HepG2 (cell line): ENCODE results near the gene UQCRC2. TPM values are rescaled to one million over a fixed set of nuclear protein-coding genes. Genes with fewer than 3 reads are reported as not detected.

Source experiments
- ERF ChIP-seq: IDR thresholded peaks from 2 replicates; pipeline ENCODE4 v1.6.1; 2018; ENCODE audit warnings: missing biosample characterization, missing genetic modification reagents
- GATAD1 ChIP-seq: IDR thresholded peaks from 2 replicates; pipeline ENCODE4 v1.6.1; 2016; ENCODE audit warnings: missing genetic modification reagents, missing compliant biosample characterization
- HOXA3 ChIP-seq: sonication (generic); formaldehyde crosslinking; IDR thresholded peaks from 2 replicates; pipeline ENCODE4 v1.5.0; 2020; ENCODE audit warnings: missing genetic modification reagents
- JUN ChIP-seq: sonication (generic); formaldehyde crosslinking; IDR thresholded peaks from 2 replicates; pipeline ENCODE4 v1.4.0; 2020; ENCODE audit warnings: mild to moderate bottlenecking, missing genetic modification reagents
- NKX3-1 ChIP-seq: sonication (generic); formaldehyde crosslinking; IDR thresholded peaks from 2 replicates; pipeline ENCODE4 v1.5.0; 2020; ENCODE audit warnings: missing genetic modification reagents
- RELA ChIP-seq: sonication (generic); formaldehyde crosslinking; IDR thresholded peaks from 2 replicates; pipeline ENCODE4 v1.4.0; 2020; ENCODE audit warnings: missing genetic modification reagents
- SRF ChIP-seq: IDR thresholded peaks from 2 replicates; pipeline ENCODE4 v1.6.1; 2011; ENCODE audit warnings: mild to moderate bottlenecking, low read depth, low read length, moderate library complexity
- ZBTB3 ChIP-seq: sonication (generic); formaldehyde crosslinking; IDR thresholded peaks from 2 replicates; pipeline ENCODE4 v1.4.0; 2020; ENCODE audit warnings: low read depth, mild to moderate bottlenecking, moderate library complexity, missing genetic modification reagents, borderline replicate concordance
- ZNF207 ChIP-seq: fragments of 450-650 bp; IDR thresholded peaks from 2 replicates; pipeline ENCODE4 v1.6.1; 2016; ENCODE audit warnings: antibody characterized with exemption, borderline replicate concordance
- ZNF260 ChIP-seq: sonication (generic); formaldehyde crosslinking; IDR thresholded peaks from 2 replicates; pipeline ENCODE4 v1.4.0; 2020; ENCODE audit warnings: missing genetic modification reagents, low read depth, mild to moderate bottlenecking, borderline replicate concordance
- ZNF329 ChIP-seq: sonication (generic); formaldehyde crosslinking; IDR thresholded peaks from 2 replicates; pipeline ENCODE4 v1.9.0; 2021; ENCODE audit warnings: low read depth, mild to moderate bottlenecking, missing genetic modification reagents
- ZNF441 ChIP-seq: sonication (generic); formaldehyde crosslinking; IDR thresholded peaks from 2 replicates; pipeline ENCODE4 v1.7.0; 2021; ENCODE audit warnings: missing genetic modification reagents, borderline replicate concordance
- ZNF446 ChIP-seq: sonication (generic); formaldehyde crosslinking; IDR thresholded peaks from 2 replicates; pipeline ENCODE4 v1.5.0; 2020; ENCODE audit warnings: mild to moderate bottlenecking, missing genetic modification reagents
- ZNF484 ChIP-seq: sonication (generic); formaldehyde crosslinking; IDR thresholded peaks from 2 replicates; pipeline ENCODE4 v1.5.1; 2020; ENCODE audit warnings: mild to moderate bottlenecking, low read depth, missing genetic modification reagents, borderline replicate concordance
- ZNF557 ChIP-seq: sonication (generic); formaldehyde crosslinking; IDR thresholded peaks from 2 replicates; pipeline ENCODE4 v1.4.0; 2020; ENCODE audit warnings: missing genetic modification reagents
- ZNF775 ChIP-seq: sonication (generic); formaldehyde crosslinking; IDR thresholded peaks from 2 replicates; pipeline ENCODE4 v1.4.0; 2020; ENCODE audit warnings: missing genetic modification reagents, mild to moderate bottlenecking, moderate library complexity, borderline replicate concordance
- ZNF83 ChIP-seq: sonication (generic); formaldehyde crosslinking; IDR thresholded peaks from 2 replicates; pipeline ENCODE4 v1.4.0; 2020; ENCODE audit warnings: missing genetic modification reagents, mild to moderate bottlenecking, borderline replicate concordance
- polyA plus RNA-seq, 8 experiments: library from polyadenylated mRNA; depleted of rRNA in 3 of 8; stranded (reverse) in 7 of 8; unstranded in 1 of 8; fragments of >200 nt; fragmentation: Illumina TruSeq in 4 of 8; extraction: Trizol in 4 of 8; gene quantifications; 2 replicates each; pipeline versions ENCODE4 v1.2.1 to v1.2.3, GENCODE V29; 2011 to 2016; ENCODE audit warnings: low read depth in 4 of 8, missing spikeins in 1 of 8, mixed read lengths in 1 of 8; ENCODE audit not compliant: insufficient read depth in 1 of 8
- total RNA-seq, 5 experiments: library from RNA; depleted of rRNA; stranded (reverse); fragments of >200 nt; fragmentation: Illumina TruSeq; extraction: Trizol; gene quantifications; 2 replicates each; pipeline ENCODE4 v1.2.3, GENCODE V29; 2016; ENCODE audit warnings: low read depth in 1 of 5
- TF ChIP-seq, protein P1 (sequence below), 2 experiments: sonication (generic) in 1 of 2; formaldehyde crosslinking in 1 of 2; IDR thresholded peaks; 2 replicates each; pipeline versions ENCODE4 v1.4.0 to v1.6.1; 2016 to 2020; ENCODE audit warnings: borderline replicate concordance in 1 of 2, low read depth in 1 of 2, mild to moderate bottlenecking in 1 of 2, missing genetic modification reagents in 1 of 2
- TF ChIP-seq, protein P2 (sequence below), 2 experiments: fragments of 450-650 bp in 1 of 2; sonication (generic) in 1 of 2; formaldehyde crosslinking; IDR thresholded peaks; 2 replicates each; pipeline versions ENCODE4 v1.5.0 to v1.8.0; 2020 to 2022; ENCODE audit warnings: mild to moderate bottlenecking in 1 of 2, missing genetic modification reagents in 1 of 2
- TF ChIP-seq, protein P3 (sequence below): sonication (generic); formaldehyde crosslinking; IDR thresholded peaks from 2 replicates; pipeline ENCODE4 v1.5.0; 2020; ENCODE audit warnings: missing genetic modification reagents
- TF ChIP-seq, protein P4 (sequence below): sonication (generic); formaldehyde crosslinking; IDR thresholded peaks from 2 replicates; pipeline ENCODE4 v1.8.0; 2022; ENCODE audit warnings: mild to moderate bottlenecking, missing genetic modification reagents, borderline replicate concordance

The UQCRC2 gene
- total and polyA plus RNA-seq, 2 of the 13 experiments (the other 11 are each of a cell fraction or from before 2014, with no cell fraction given) = 442 to 536 TPM

DNA sequence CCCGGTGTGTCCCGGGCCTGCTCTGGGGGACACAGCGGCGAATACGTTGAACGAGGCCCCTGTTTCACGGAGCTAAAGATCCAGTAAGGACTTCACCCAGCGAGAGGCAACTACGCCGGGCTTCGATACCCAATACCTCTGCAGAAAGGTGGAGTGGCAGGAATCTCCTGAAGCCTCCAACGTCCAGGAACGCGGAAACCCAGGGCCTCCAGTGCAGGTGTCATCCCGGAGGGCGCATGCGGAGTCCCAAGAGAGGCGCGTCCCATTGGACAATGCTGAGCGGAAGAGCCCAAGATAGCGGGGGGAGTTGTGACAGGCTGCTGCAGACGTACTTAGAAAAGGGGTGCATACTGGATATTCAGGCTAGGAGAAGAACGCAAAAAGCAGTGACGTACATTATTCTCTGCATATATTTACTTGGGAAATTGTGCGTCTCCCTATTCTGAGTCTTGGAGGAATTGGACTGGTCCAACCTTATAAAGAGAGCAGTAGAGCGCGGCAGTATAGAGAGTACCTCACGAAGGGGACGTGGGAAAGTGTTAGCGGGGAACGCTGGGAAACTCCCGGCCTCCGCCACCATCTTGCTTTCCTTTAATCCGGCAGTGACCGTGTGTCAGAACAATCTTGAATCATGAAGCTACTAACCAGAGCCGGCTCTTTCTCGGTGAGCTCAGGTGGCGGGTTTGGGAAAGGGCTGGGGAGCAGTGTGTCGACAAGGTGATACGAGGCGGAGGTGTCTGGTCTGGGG lies at the start of gene UQCRC2 (continued):
- TF ChIP-seq ZNF207 = no peak
- no peak for TF ChIP-seq ZNF83
- TF ChIP-seq JUN = peak; percentile 76; the same call in 1 of the 2 replicates
- peak; percentile 87 for TF ChIP-seq ERF (CRISPR knock-in tag)
- TF ChIP-seq, protein P1, sequence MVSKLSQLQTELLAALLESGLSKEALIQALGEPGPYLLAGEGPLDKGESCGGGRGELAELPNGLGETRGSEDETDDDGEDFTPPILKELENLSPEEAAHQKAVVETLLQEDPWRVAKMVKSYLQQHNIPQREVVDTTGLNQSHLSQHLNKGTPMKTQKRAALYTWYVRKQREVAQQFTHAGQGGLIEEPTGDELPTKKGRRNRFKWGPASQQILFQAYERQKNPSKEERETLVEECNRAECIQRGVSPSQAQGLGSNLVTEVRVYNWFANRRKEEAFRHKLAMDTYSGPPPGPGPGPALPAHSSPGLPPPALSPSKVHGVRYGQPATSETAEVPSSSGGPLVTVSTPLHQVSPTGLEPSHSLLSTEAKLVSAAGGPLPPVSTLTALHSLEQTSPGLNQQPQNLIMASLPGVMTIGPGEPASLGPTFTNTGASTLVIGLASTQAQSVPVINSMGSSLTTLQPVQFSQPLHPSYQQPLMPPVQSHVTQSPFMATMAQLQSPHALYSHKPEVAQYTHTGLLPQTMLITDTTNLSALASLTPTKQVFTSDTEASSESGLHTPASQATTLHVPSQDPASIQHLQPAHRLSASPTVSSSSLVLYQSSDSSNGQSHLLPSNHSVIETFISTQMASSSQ (IDR thresholded peaks at IDR 0.05; ENCODE audit: low read depth) = peak; percentile 73
- TF ChIP-seq, protein P1 (CRISPR knock-in tag; IDR thresholded peaks at IDR 0.05; ENCODE audit: borderline replicate concordance) = peak; percentile 86
- peak; percentile 94 for TF ChIP-seq GATAD1 (CRISPR knock-in tag)
- TF ChIP-seq, protein P2, sequence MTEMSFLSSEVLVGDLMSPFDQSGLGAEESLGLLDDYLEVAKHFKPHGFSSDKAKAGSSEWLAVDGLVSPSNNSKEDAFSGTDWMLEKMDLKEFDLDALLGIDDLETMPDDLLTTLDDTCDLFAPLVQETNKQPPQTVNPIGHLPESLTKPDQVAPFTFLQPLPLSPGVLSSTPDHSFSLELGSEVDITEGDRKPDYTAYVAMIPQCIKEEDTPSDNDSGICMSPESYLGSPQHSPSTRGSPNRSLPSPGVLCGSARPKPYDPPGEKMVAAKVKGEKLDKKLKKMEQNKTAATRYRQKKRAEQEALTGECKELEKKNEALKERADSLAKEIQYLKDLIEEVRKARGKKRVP (CRISPR knock-in tag; IDR thresholded peaks at IDR 0.05) = peak in 1 of 2 experiments; percentile 74; a peak in 2 of 4 replicates
- TF ChIP-seq ZBTB3 = 0 out of 2 replicates have a peak, but pooled peaks have one; percentile 36
- peak; percentile 72 for TF ChIP-seq NKX3-1 (CRISPR knock-in tag)
- TF ChIP-seq ZNF441 (CRISPR knock-in tag) = peak; percentile 56
- TF ChIP-seq ZNF260 = no peak
- TF ChIP-seq ZNF329 = peak; percentile 51; the same call in 1 of the 2 replicates
- peak; percentile 77; the same call in 1 of the 2 replicates for TF ChIP-seq SRF
- TF ChIP-seq HOXA3 (CRISPR knock-in tag) = peak; percentile 96
- no peak; the same call in 1 of the 2 replicates for TF ChIP-seq ZNF557
- no peak for TF ChIP-seq RELA (CRISPR knock-in tag)
- TF ChIP-seq ZNF446 (CRISPR knock-in tag) = no peak
- TF ChIP-seq, protein P3, sequence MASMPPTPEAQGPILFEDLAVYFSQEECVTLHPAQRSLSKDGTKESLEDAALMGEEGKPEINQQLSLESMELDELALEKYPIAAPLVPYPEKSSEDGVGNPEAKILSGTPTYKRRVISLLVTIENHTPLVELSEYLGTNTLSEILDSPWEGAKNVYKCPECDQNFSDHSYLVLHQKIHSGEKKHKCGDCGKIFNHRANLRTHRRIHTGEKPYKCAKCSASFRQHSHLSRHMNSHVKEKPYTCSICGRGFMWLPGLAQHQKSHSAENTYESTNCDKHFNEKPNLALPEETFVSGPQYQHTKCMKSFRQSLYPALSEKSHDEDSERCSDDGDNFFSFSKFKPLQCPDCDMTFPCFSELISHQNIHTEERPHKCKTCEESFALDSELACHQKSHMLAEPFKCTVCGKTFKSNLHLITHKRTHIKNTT = peak; percentile 37; the same call in 1 of the 2 replicates
- 0 out of 2 replicates have a peak, but pooled peaks have one; percentile 78 for TF ChIP-seq ZNF484
- TF ChIP-seq, protein P4, sequence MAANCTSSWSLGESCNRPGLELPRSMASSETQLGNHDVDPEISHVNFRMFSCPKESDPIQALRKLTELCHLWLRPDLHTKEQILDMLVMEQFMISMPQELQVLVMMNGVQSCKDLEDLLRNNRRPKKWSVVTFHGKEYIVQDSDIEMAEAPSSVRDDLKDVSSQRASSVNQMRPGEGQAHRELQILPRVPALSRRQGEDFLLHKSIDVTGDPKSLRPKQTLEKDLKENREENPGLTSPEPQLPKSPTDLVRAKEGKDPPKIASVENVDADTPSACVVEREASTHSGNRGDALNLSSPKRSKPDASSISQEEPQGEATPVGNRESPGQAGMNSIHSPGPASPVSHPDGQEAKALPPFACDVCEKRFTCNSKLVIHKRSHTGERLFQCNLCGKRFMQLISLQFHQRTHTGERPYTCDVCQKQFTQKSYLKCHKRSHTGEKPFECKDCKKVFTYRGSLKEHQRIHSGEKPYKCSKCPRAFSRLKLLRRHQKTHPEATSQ (CRISPR knock-in tag) = no peak; the same call in 1 of the 2 replicates
- TF ChIP-seq ZNF775 = no peak; the same call in 1 of the 2 replicates
